Measurements from ENCODE around the gene KLHL42. TPM values are rescaled to one million over a fixed set of nuclear protein-coding genes. Genes with fewer than 3 reads are reported as not detected.

KLHL42 gene
- total RNA-seq, 1 experiment from 2014 or later = 21.5 TPM

- Histone ChIP-seq H3K79me2 (ENCODE audit: insufficient read depth, low read length) (peaks cover 73% of the 10 kb centered on the region), H3K36me3 (ENCODE audit: control insufficient read depth in 1 of 2, insufficient read depth in 2 of 2, low read length in 2 of 2) (peaks cover 5 to 6% of the 10 kb centered on the region in 2 experiments; a peak in 2 of 4 replicates), H3K27ac (ENCODE audit: low read depth, low read length) (no peak overlapping the region), H3K27me3 (ENCODE audit: insufficient read depth, low read length) (no peaks in the 10 kb centered on the region), H3K9ac (ENCODE audit: low read length) (no peak overlapping the region), H3K9me2 (ENCODE audit: insufficient read depth) (no peaks in the 10 kb centered on the region), H3K9me3 (ENCODE audit: control insufficient read depth in 1 of 2, insufficient read depth in 1 of 2, low read depth in 1 of 2, low read length in 2 of 2) (no peaks in the 10 kb centered on the region), H3K4me1 (ENCODE audit: control insufficient read depth in 1 of 2, insufficient read depth in 2 of 2, low read length in 2 of 2) (no peaks in the 10 kb centered on the region), H2AFZ (ENCODE audit: low read depth, low read length, poor library complexity, severe bottlenecking) (no peak overlapping the region), H3K4me3 (replicated peaks in 1 of 2; ENCODE audit: low read depth in 1 of 2, low read length in 2 of 2) (no peak overlapping the region), H4K20me1 (ENCODE audit: insufficient read depth) (no peaks in the 10 kb centered on the region), H3K4me2 (ENCODE audit: low read length) (no peak overlapping the region)
- intact Hi-C loops (cut with micrococcal nuclease) = no loop called here
- DNase-seq (ENCODE audit: low read depth, low spot score) = no peak
- BruUV-seq (replicated peaks) = no TSS peak
- POLR2A ChIA-PET = no interaction called here
- ATAC-seq = no peak
- RAD21 ChIA-PET (ENCODE audit: low non-redundant PET in 1 of 2, low total read pairs in 2 of 2, uncharacterized antibody in 2 of 2, unreplicated experiment in 2 of 2) = no interaction called here
- TF ChIP-seq RAD21 (IDR thresholded peaks at IDR 0.05; ENCODE audit: low read depth) = no peak
- TF ChIP-seq CBX3 (IDR thresholded peaks at IDR 0.05; ENCODE audit: low read depth) = no peak
- no peak for TF ChIP-seq CTCF (IDR thresholded peaks at IDR 0.05 in 2 of 3, conservative IDR thresholded peaks at IDR 0.05 in 1 of 3; ENCODE audit: borderline replicate concordance in 1 of 3, insufficient read depth in 1 of 3, low read depth in 2 of 3, low read length in 2 of 3)
- no peak for TF ChIP-seq CEBPB (IDR thresholded peaks at IDR 0.05; ENCODE audit: low read depth)
- CTCF ChIA-PET = no interaction called here
Measured at GRCh38 chr12:27787559-27787958, 7.5 kb downstream of the KLHL42 start.

GRCh38 chr12:27790179-27790578, 10.1 kb downstream of the KLHL42 start:
- POLR2A ChIA-PET = no interaction called here
- H3K36me3 ChIP-seq (ENCODE audit: control insufficient read depth in 1 of 2, insufficient read depth in 2 of 2, low read length in 2 of 2) = peaks cover 8 to 18% of the 10 kb centered on the region in 2 experiments; a peak in 3 of 4 replicates
- H3K4me1 ChIP-seq (ENCODE audit: control insufficient read depth in 1 of 2, insufficient read depth in 2 of 2, low read length in 2 of 2) = no peaks in the 10 kb centered on the region
- H4K20me1 ChIP-seq (ENCODE audit: insufficient read depth) = no peaks in the 10 kb centered on the region
- no peak overlapping the region for H2AFZ ChIP-seq (ENCODE audit: low read depth, low read length, poor library complexity, severe bottlenecking)
- DNase-seq (ENCODE audit: low read depth, low spot score) (no peak), ATAC-seq (no peak)
- no TSS peak for BruUV-seq (replicated peaks)
- RAD21 ChIA-PET (ENCODE audit: low non-redundant PET in 1 of 2, low total read pairs in 2 of 2, uncharacterized antibody in 2 of 2, unreplicated experiment in 2 of 2) = no interaction called here
- H3K79me2 ChIP-seq (ENCODE audit: insufficient read depth, low read length) = peaks cover 52% of the 10 kb centered on the region
- CTCF ChIA-PET = no interaction called here
- intact Hi-C loops (cut with micrococcal nuclease) = no loop called here
- H3K27me3 ChIP-seq (ENCODE audit: insufficient read depth, low read length) = no peaks in the 10 kb centered on the region
- H3K4me2 ChIP-seq (ENCODE audit: low read length) = no peak overlapping the region
- H3K9me2 ChIP-seq (ENCODE audit: insufficient read depth) = no peaks in the 10 kb centered on the region
- no peak overlapping the region for H3K4me3 ChIP-seq (replicated peaks in 1 of 2; ENCODE audit: low read depth in 1 of 2, low read length in 2 of 2)
- no peak overlapping the region for H3K9ac ChIP-seq (ENCODE audit: low read length)
- no peaks in the 10 kb centered on the region for H3K9me3 ChIP-seq (ENCODE audit: control insufficient read depth in 1 of 2, insufficient read depth in 1 of 2, low read depth in 1 of 2, low read length in 2 of 2)
- H3K27ac ChIP-seq (ENCODE audit: low read depth, low read length) = no peak overlapping the region
- TF ChIP-seq POLR2AphosphoS5 (IDR thresholded peaks at IDR 0.05; ENCODE audit: low read depth, low read length) (no peak), SRF (IDR thresholded peaks at IDR 0.05; ENCODE audit: low read depth) (no peak), ZFX (IDR thresholded peaks at IDR 0.05) (no peak), REST (IDR thresholded peaks at IDR 0.05; ENCODE audit: low read depth) (no peak), CTCF (IDR thresholded peaks at IDR 0.05 in 2 of 3, conservative IDR thresholded peaks at IDR 0.05 in 1 of 3; ENCODE audit: borderline replicate concordance in 1 of 3, insufficient read depth in 1 of 3, low read depth in 2 of 3, low read length in 2 of 3) (no peak), EZH2 (IDR thresholded peaks at IDR 0.05) (no peak), SIN3A (IDR thresholded peaks at IDR 0.05; ENCODE audit: low read depth) (no peak), JUND (IDR thresholded peaks at IDR 0.05) (no peak), EGR1 (IDR thresholded peaks at IDR 0.05; ENCODE audit: low read depth) (no peak), CBX3 (IDR thresholded peaks at IDR 0.05; ENCODE audit: low read depth) (no peak)

All from HCT116 (cell line).